Stimulated activated effector memory CD8-positive, alpha-beta T cell treated with anti-CD3 and anti-CD28 coated beads, Interleukin-12 subunit alpha, Interleukin-12 subunit beta, amount 100 ng/mL, for 72 hours (primary cell): ENCODE results near the gene CFHR3.
"Not testable (repeated sequence)": the region's sequence is repeated elsewhere in the genome, so short reads cannot be mapped to it uniquely, and the experiment has no call there.

Experiments used
- ATAC-seq: fragments of 150-1000 bp; cut with Tn5 transposase; 2 replicates; pipeline ENCODE4 v1.10.0; 2021
- DNase-seq, 2 donors: peaks; one replicate each; pipeline ENCODE4 v3.0.0; 2021 to 2022; ENCODE audit warnings: low spot score in 2 of 2
- H3K27ac Mint-ChIP-seq: one replicate; pipeline ENCODE4 v1.8.0; 2022; ENCODE audit warnings: mild to moderate bottlenecking, mixed read lengths
- H3K36me3 Mint-ChIP-seq: one replicate; pipeline ENCODE4 v1.8.0; 2022; ENCODE audit warnings: mild to moderate bottlenecking, mixed read lengths
- H3K4me1 Mint-ChIP-seq: one replicate; pipeline ENCODE4 v1.8.0; 2022; ENCODE audit warnings: mixed read lengths
- H3K4me3 Mint-ChIP-seq: one replicate; pipeline ENCODE4 v1.8.0; 2022; ENCODE audit warnings: mild to moderate bottlenecking, mixed read lengths
- H3K9me3 Mint-ChIP-seq: one replicate; pipeline ENCODE4 v1.8.0; 2022; ENCODE audit warnings: mixed read lengths

CFHR3 gene

DNA sequence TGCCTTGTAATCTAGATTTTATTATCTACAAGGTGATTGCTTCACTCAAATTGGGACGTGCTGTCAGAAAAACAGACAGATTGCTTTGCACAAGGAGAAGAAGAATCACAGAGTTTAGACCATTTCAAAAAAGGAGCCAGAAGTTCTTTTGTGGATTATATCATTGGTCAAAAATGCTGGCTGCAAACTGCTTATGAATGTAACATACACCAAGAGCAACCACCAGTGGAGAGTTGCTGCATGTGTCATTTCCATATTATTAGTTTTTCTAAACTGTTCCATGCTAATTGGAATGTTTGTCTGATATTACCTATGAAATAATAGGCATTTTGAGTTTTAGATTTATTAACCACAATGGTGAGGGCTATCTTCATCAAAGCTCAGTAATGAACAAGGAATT, 27.3 kb downstream of the CFHR3 start:
- H3K4me1 Mint-ChIP-seq, H3K9me3 Mint-ChIP-seq, ATAC-seq, H3K27ac Mint-ChIP-seq, DNase-seq, H3K36me3 Mint-ChIP-seq, H3K4me3 Mint-ChIP-seq: not testable (repeated sequence)

DNA sequence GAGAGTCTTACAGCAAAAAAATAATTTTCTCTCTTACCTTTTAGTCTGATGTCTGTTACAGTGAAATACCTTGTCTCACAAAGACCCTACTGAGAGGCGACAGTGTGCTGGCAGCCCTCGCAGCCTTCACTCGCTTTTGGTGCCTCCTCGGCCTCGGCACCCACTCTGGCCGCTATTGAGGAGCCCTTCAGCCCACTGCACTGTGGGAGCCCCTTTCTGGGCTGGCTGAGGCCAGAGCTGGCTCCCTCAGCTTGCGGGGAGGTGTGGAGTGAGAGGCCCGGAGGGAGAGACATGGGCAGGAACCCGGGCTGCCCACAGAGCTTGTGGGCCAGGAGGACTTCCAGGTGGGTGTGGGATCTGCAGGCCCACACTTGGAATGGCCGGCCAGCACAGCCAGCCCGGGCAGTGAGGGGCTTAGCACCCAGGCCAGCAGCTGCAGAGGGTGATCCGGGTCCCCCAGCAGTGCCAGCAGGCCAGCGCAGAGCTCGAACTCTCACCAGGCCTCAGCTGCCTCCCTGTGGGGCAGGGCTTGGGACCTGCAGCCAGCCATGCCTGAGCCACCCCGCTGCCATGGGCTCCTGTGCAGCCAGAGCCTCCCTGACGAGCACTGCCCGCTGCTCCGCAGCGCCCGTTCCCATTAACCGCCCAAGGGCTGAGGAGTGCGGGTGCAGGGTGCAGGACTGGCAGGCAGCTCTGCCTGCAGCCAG, 34.0 kb downstream of the CFHR3 start:
- H3K36me3 Mint-ChIP-seq, result no peaks in the 10 kb centered on the region
- H3K27ac Mint-ChIP-seq, result no peak overlapping the region
- H3K9me3 Mint-ChIP-seq, result peaks cover 4% of the 10 kb centered on the region
- H3K4me1 Mint-ChIP-seq, result no peaks in the 10 kb centered on the region
- H3K4me3 Mint-ChIP-seq, result no peak overlapping the region
- DNase-seq (no peak), ATAC-seq (peak; percentile 28)

DNA sequence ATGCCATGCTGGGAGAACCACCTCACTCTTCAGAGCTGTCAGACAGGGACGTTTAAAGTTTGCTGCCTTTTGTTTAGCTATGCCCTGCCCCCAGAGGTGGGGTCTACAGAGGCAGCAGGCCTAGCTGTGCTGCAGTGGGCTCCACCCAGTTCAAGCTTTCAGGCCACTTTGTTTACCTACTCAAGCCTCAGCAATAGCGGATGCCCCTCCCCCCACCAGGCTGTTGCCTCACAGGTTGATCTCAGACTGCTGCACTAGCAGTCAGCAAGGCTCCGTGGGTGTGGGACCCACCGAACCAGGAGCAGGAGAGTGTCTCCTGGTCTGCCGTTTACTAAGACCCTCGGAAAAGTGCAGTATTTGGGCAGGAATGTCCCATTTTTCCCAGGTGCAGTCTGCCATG, 42.8 kb downstream of the CFHR3 start:
- H3K27ac Mint-ChIP-seq, H3K4me1 Mint-ChIP-seq, DNase-seq, ATAC-seq, H3K36me3 Mint-ChIP-seq, H3K9me3 Mint-ChIP-seq, H3K4me3 Mint-ChIP-seq: not testable (repeated sequence)

DNA sequence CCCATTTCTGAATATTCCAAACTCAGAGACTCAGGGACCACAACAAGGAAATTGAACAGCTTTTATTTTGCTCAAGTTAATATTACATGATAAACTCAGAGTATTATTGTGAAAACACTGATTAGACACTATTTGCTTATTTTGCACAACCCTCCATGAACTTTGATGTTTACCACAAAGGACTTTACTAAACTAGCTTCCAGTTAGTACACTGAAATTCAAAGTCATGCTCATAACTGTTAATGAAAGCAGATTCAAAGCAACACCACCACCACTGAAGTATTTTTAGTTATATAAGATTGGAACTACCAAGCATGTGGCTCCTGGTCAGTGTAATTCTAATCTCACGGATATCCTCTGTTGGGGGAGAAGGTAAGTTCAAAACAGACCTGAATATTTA, 44.9 kb downstream of the CFHR3 start, which contains the start of gene CFHR1:
Gene CFHR1, plus strand, starts transcription at position 201 of the 400 bp plus-strand sequence. Its CDS starts 114 bp downstream, at position 315.
- not testable (repeated sequence) for H3K9me3 Mint-ChIP-seq, H3K27ac Mint-ChIP-seq, H3K36me3 Mint-ChIP-seq, H3K4me1 Mint-ChIP-seq, H3K4me3 Mint-ChIP-seq, ATAC-seq, DNase-seq

DNA sequence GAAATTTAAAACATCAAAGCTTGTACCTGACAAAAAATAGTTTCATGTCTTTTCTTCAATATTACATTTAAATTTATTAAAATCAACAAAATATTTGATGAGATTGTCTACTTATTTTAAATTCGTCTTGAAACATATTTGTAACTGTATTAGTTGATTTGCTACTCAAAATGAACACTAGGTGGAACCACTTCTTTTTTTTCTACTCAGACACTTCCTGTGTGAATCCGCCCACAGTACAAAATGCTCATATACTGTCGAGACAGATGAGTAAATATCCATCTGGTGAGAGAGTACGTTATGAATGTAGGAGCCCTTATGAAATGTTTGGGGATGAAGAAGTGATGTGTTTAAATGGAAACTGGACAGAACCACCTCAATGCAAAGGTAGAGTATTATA, 53.2 kb downstream of the CFHR3 start:
- not testable (repeated sequence) for DNase-seq, H3K9me3 Mint-ChIP-seq, H3K4me1 Mint-ChIP-seq, H3K36me3 Mint-ChIP-seq, H3K27ac Mint-ChIP-seq, H3K4me3 Mint-ChIP-seq
- ATAC-seq, result peak; percentile 84
